HG03354 (cell line): Measurements from ENCODE around the gene PPL.
"Not testable (repeated sequence)": the region's sequence is repeated elsewhere in the genome, so short reads cannot be mapped to it uniquely, and the experiment has no call there.

ENCODE experiments used
- ATAC-seq: cut with Tn5 transposase; IDR thresholded peaks from one replicate; pipeline ENCODE4 v1.9.1; 2021; ENCODE audit warnings: mild to moderate bottlenecking; ENCODE audit not compliant: unreplicated experiment, poor library complexity, severe bottlenecking

The PPL gene

DNA sequence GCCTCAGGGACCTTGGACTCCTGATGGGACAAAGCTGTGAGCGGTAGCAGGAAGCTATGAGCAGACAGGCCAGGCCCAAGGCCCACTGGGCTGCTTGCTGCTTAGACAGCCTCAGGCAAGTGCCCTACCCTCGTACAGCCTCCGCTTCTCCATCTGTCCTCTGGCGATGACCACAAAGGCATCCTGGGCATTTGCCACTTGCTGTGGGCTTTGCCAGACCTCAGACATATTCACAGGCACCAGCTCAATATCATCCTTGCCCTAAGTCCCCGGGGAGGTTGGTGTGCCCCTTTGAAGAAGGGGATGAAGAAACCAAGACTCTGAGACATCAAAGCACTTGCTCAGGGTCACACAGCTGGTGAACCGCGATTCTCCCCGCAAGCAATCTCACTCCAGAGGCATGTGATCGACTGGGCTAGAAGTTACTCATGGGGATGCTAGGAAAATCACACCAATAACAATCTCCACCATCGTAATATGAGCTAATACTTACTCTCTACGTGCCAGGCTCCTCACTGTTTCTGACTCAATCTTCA, 21.7 kb downstream of the PPL start:
- ATAC-seq, result no peak

DNA sequence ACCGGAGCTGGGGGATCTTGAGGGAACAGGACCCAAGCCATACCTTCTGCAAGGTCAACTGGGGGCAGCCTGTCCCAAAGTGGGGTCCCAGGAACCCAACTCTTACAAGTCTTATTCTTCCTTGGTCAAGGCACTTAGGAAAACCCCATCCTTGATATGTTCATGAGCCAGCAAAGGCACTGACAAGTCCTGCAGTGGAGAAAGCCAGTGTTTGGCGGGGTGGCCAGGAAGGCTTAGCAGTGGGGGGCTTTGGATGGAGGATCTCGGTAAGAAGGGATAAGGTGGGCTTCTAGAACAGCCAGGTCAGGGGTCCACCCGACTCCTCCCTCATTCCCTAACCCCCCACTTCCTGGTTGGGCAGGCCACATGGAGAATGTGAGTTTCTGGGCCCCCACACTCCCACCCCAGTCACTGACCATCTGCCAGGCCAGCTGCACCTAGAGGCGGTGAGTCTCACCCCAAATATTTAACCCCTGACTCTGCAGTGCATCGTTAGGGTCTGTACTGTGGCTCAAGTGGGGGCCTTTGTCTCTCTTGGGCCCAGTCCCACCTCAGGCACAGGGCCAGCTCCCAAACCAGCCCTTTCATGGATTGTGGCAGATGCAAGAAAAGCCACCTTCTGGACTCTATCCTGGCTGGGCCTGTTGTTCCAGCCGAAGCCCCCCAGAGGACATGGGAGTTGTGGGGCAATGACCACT, 22.3 kb downstream of the PPL start:
- no peak for ATAC-seq

- ATAC-seq, result no peak
These were observed 23.0 kb downstream of the PPL start for GRCh38 chr16:4913774-4914525.

DNA sequence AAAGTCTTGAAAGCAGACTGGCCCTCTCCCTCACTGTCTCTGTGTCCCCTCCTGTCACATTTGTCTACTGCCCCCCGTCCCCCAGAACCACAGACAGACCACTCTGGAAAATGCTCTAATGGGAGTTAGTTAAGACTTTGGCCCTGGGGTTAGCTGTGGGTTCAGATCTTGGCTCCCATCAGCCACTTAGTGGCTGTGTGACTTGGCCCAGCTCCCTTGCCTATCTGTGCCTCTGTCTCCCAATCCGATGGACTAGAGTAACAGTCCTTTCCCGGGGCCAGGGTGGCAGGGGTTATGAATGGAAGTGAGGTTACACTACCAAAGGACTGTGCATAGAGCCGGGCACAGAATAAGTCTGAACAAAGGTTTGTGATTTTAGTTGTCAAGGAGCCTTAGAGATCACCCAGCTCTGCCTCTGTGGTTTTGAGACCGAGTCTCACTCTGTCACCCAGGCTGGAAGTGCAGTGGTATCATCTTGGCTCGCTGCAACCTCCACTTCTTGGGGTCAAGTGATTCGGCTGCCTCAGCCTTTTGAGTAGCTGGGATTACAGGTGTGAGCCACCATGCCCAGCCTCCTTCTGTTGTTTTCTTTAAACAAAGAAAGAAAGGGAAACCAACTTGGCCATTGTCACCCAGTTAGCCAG, 23.7 kb downstream of the PPL start:
- no peak for ATAC-seq

GRCh38 chr16:4911970-4912386, 25.0 kb downstream of the PPL start:
- no peak for ATAC-seq

DNA sequence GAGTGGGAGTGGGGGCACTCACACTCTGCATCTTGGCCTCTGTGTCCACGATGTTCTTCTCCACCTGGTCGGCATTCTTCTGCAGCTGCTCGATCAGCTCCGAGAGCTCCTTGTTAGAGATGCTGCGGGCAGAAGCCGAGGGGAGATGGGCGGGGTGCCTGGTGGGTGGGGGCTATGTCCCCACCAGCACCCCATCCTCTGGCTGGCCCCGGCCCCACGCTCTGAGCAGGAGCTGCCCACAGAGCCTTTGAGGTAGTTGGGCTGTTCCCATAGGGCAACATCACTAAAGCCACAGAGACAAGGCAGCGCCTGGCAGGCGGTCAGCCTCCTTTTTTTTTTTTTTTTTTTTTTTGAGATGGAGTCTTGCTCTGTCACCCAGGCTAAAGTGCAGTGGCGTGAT, 26.1 kb downstream of the PPL start:
- no peak for ATAC-seq

- no peak for ATAC-seq
These were observed 27.1 kb downstream of the PPL start for GRCh38 chr16:4909825-4910224.

DNA sequence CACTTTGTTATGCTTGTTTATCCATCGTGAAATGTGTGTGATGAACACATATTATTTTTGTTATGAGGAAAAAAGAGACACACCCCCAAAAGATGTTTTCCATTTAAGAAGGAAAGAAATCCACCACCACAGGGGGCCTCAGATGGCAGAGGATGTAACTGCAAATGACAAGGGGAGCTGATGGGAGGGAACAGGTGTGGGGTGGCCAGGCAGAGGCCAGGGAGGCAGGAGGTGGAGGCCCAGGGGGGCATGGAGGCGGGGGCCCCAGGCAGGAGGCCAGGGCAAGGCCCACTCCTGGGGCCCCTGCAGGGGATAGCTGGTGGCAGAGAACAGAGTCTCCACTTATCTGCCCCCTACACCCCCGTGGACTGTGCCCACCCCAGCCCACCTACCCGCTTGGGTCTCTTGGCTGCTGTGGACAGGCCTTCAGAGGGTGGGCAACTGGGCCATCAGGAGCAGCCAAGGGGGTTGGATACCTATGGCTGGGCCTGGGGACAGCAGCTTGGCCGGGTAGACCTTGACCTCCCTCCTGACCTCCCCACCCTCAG, 28.0 kb downstream of the PPL start:
- no peak for ATAC-seq

GRCh38 chr16:4904942-4905615, 31.9 kb downstream of the PPL start:
- ATAC-seq, result no peak

DNA sequence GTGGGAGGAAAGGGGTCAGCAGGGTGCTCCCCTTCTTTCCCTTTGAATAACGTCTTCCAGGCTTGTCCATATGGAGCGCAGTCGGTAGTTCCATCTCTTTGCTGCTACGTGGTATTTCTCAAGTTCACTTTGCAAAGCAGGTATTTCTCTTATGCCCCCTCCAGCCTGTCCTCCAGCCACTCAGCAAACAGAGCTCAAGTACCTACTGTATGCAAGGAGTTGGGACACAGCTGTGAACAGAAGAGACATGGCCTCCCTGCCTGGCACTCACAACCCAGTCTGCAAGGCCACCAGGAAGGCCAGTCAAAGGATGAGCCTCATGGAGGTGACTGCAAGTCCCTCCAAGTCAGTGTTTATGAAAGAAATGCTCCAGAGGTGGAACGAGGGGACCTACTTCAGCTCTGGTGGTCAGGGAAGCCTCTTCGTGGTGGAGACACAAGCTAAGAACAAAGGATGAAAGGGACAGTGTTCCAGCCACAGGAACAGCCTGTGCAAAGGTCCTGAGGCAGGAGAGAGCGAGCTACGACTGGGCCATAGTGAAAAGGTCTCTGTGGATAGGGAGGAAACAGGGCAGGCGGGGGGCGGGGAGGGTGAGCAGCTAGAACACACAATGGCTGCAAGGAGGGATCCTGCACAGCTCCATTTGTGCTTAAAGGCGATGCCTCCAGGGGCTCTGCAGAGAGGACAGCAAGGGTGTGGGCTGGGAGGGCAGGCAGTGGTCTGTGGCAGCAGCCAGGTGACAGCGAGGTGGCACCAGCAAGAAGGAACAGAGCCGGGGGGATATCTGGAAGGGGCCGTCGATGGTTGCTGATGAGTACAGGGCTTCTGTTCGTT, 32.6 kb downstream of the PPL start:
- no peak for ATAC-seq

GRCh38 chr16:4902038-4902437, 34.9 kb downstream of the PPL start:
- no peak for ATAC-seq

- no peak for ATAC-seq
These were observed 36.2 kb downstream of the PPL start for GRCh38 chr16:4900750-4901149.

- no peak for ATAC-seq
These were observed 36.9 kb downstream of the PPL start for GRCh38 chr16:4900036-4900435.

DNA sequence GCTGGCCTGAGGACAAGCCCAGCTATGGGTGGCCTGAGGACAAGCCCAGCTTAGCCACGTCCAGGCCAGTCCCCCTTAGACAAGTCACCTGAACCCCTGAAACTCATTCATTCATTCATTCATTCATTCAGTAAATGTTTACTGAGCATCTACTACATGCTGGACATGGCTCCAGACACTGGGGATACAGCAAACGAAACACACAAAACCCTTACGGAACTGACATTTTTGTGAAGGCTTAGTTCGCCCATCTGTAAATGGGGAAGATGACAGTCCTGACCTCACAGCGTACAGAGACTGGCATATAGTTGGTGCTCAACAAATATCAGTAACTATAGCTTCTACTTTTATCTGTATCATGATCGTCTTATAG, 37.5 kb downstream of the PPL start:
- ATAC-seq, result no peak

GRCh38 chr16:4898811-4899473, 38.0 kb downstream of the PPL start:
- ATAC-seq, result no peak

DNA sequence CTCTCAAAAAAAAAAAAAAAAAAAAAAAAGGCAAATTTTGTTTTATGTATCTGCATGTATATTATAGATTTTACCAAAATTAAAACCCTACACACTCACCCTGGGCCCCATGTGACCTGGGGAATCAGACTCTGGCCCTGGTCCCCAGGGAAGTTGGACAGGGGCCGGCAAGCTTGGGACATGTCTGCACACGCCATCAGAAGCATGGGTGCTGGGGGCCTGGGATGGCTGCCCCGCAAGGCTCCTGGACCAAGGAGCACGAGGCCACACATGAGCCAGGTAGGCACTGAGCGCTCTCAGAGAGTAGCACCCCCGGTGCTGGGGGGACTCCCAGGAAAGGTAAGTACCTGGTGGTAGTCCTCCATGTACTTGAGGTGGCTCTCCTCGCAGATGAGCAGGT, 39.6 kb downstream of the PPL start:
- no peak for ATAC-seq

DNA sequence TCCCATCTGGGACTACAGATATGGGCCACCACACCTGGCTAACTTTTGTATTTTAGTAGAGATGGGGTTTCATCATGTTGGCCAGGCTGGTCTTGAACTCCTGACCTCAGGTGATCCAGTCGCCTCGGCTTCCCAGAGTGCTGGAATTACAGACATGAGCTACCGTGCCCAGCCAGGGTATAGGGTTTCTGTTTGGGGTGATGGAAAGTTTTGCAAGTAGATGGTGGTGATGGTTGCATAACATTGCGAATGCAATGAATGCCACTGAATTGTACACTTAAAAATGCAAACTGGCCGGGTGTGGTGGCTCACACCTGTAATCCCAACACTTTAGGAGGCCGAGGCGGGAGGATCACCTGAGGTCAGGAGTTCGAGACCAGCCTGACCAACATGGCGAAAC, 40.2 kb downstream of the PPL start:
- ATAC-seq, result not testable (repeated sequence)

DNA sequence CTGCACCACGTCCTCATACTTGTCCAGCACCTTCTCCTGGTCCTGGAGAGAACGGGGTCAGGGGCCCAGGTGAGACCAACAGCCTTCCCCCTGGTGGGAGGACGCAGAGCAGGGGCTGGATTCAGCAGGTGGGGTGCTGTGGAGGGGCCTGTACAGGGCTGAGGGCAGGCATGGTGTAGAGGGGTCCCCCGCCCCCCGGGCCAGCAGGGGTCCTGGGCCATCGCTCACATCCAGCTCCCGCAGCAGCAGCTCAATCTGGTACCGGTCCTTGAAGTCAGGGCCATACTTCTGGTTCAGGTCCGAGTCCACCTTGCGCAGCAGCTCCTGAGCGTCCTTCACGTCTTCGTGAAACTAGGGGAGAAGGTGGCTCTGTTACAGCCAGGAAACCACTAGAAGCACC, 41.6 kb downstream of the PPL start:
- no peak for ATAC-seq
